Neuronal stem cell (in vitro differentiated cells): Measurements from ENCODE around the gene HOXC4.

ENCODE experiments used
- DNase-seq: peaks from one replicate; pipeline ENCODE4 v3.0.0-alpha.2; 2013; ENCODE audit warnings: low spot score
- H2AFZ ChIP-seq: one replicate; pipeline ENCODE4 v1.6.1; 2013; ENCODE audit warnings: mild to moderate bottlenecking, low read length, inconsistent platforms
- H2AK5ac ChIP-seq: 2 replicates; pipeline ENCODE4 v1.6.1; 2013; ENCODE audit warnings: low read depth, mild to moderate bottlenecking, inconsistent platforms, low read length, moderate library complexity, mixed read lengths
- H2BK120ac ChIP-seq: 2 replicates; pipeline ENCODE4 v1.6.1; 2013; ENCODE audit warnings: low read depth, mild to moderate bottlenecking, inconsistent platforms, low read length, moderate library complexity, mixed read lengths
- H2BK12ac ChIP-seq: one replicate; pipeline ENCODE4 v1.6.1; 2013; ENCODE audit warnings: low read length, inconsistent platforms
- H2BK15ac ChIP-seq: 2 replicates; pipeline ENCODE4 v1.6.1; 2013; ENCODE audit warnings: mild to moderate bottlenecking, low read length, inconsistent platforms, mixed read lengths
- H2BK5ac ChIP-seq: one replicate; pipeline ENCODE4 v1.6.1; 2013; ENCODE audit warnings: inconsistent platforms, mild to moderate bottlenecking, low read length, moderate library complexity
- H3K14ac ChIP-seq: one replicate; pipeline ENCODE4 v1.6.1; 2013; ENCODE audit warnings: low read length, inconsistent platforms
- H3K18ac ChIP-seq: 2 replicates; pipeline ENCODE4 v1.6.1; 2013; ENCODE audit warnings: low read length, inconsistent platforms
- H3K23ac ChIP-seq: 2 replicates; pipeline ENCODE4 v1.6.1; 2013; ENCODE audit warnings: low read depth, mild to moderate bottlenecking, mixed read lengths, low read length, inconsistent platforms; ENCODE audit not compliant: poor library complexity
- H3K27ac ChIP-seq: replicated peaks from 3 replicates; pipeline ENCODE4 v1.5.1; 2013; ENCODE audit warnings: low read length, inconsistent platforms
- H3K27me3 ChIP-seq, 3 experiments: 2 replicates each; pipeline ENCODE4 v1.6.1; 2013; ENCODE audit warnings: low read length in 3 of 3, mild to moderate bottlenecking in 2 of 3, inconsistent platforms in 1 of 3, low read depth in 1 of 3, mixed read lengths in 1 of 3, moderate library complexity in 1 of 3; ENCODE audit not compliant: control insufficient read depth in 3 of 3, insufficient read depth in 3 of 3
- H3K36me3 ChIP-seq, 2 donors: replicated peaks in 1 of 2; 2 replicates each; pipeline ENCODE4 v1.6.1; 2013; ENCODE audit warnings: low read length in 2 of 2; ENCODE audit not compliant: control insufficient read depth in 2 of 2, insufficient read depth in 2 of 2
- H3K4ac ChIP-seq: 2 replicates; pipeline ENCODE4 v1.6.1; 2013; ENCODE audit warnings: inconsistent platforms, mild to moderate bottlenecking, low read length, moderate library complexity
- H3K4me1 ChIP-seq, 2 donors: 1 replicate in 1 of 2; 2 replicates in 1 of 2; pipeline ENCODE4 v1.6.1; 2013; ENCODE audit warnings: low read length in 2 of 2, low read depth in 1 of 2; ENCODE audit not compliant: control insufficient read depth in 2 of 2, insufficient read depth in 1 of 2
- H3K4me2 ChIP-seq: one replicate; pipeline ENCODE4 v1.6.1; 2013; ENCODE audit warnings: mild to moderate bottlenecking, low read length, inconsistent platforms; ENCODE audit not compliant: insufficient read depth, poor library complexity, severe bottlenecking
- H3K4me3 ChIP-seq, 2 donors: 2 replicates each; pipeline ENCODE4 v1.5.1; 2013; ENCODE audit warnings: low read length in 2 of 2, mild to moderate bottlenecking in 2 of 2, inconsistent platforms in 1 of 2, moderate library complexity in 1 of 2
- H3K79me1 ChIP-seq: one replicate; pipeline ENCODE4 v1.6.1; 2013; ENCODE audit warnings: low read depth, mild to moderate bottlenecking, inconsistent platforms, low read length, moderate library complexity
- H3K9ac ChIP-seq: one replicate; pipeline ENCODE4 v1.6.1; 2013; ENCODE audit warnings: mild to moderate bottlenecking, low read depth, low read length, inconsistent platforms; ENCODE audit not compliant: poor library complexity
- H3K9me3 ChIP-seq, 2 donors: replicated peaks in 1 of 2; 2 replicates each; pipeline versions ENCODE3 to v1.6.1; 2013; ENCODE audit warnings: low read length in 2 of 2, mild to moderate bottlenecking in 2 of 2, inconsistent platforms in 1 of 2, low read depth in 1 of 2, mixed read lengths in 1 of 2, moderate library complexity in 1 of 2; ENCODE audit not compliant: control insufficient read depth in 2 of 2, insufficient read depth in 1 of 2
- H4K8ac ChIP-seq: one replicate; pipeline ENCODE4 v1.6.1; 2013; ENCODE audit warnings: low read depth, mild to moderate bottlenecking, inconsistent platforms, low read length, moderate library complexity
- H4K91ac ChIP-seq: one replicate; pipeline ENCODE4 v1.6.1; 2013; ENCODE audit warnings: low read length, low read depth, mild to moderate bottlenecking, inconsistent platforms; ENCODE audit not compliant: poor library complexity
- WGBS, 2 donors: extraction: QIAGEN DNeasy Blood & Tissue Kit; methylation state at CpG; one replicate each; pipeline ENCODE4 v1.1.7; 2013; ENCODE audit warnings: missing lambda C conversion rate in 2 of 2, mixed read lengths in 1 of 2; ENCODE audit not compliant: insufficient read length in 2 of 2, insufficient replicate concordance in 1 of 2; ENCODE audit errors: extremely low coverage in 2 of 2; 5-methylcytosine and 5-hydroxymethylcytosine counted together

Gene HOXC4

GRCh38 chr12:54058128-54058768 is 4.6 kb downstream of the HOXC4 start:
- Histone ChIP-seq H2BK120ac (no peak overlapping the region), H3K79me1 (no peaks in the 10 kb centered on the region), H3K27ac (no peak overlapping the region), H2AFZ (no peak overlapping the region), H3K4me3 (no peak overlapping the region), H2BK5ac (no peak overlapping the region), H4K91ac (no peak overlapping the region), H3K9ac (no peak overlapping the region), H3K27me3 (peaks cover 41 to 99% (median 95%) of the 10 kb centered on the region in 3 experiments), H3K14ac (no peak overlapping the region), H2BK12ac (no peak overlapping the region), H3K4me1 (no peaks in the 10 kb centered on the region), H2BK15ac (no peak overlapping the region), H4K8ac (no peak overlapping the region), H3K4ac (no peak overlapping the region), H2AK5ac (no peak overlapping the region), H3K9me3 (no peaks in the 10 kb centered on the region), H3K36me3 (no peaks in the 10 kb centered on the region), H3K18ac (no peak overlapping the region), H3K4me2 (no peak overlapping the region), H3K23ac (no peak overlapping the region)
- no CpG with 5 or more reads among the region's 14 CpGs for WGBS, 2 donors
- DNase-seq: no peak

GRCh38 chr12:54059668-54060067 is 6.0 kb downstream of the HOXC4 start:
- Histone ChIP-seq H3K27me3 (peaks cover 31 to 96% (median 87%) of the 10 kb centered on the region in 3 experiments), H4K91ac (no peak overlapping the region), H2BK5ac (no peak overlapping the region), H3K23ac (no peak overlapping the region), H3K9me3 (no peaks in the 10 kb centered on the region), H3K27ac (no peak overlapping the region), H3K79me1 (no peaks in the 10 kb centered on the region), H2AFZ (no peak overlapping the region), H4K8ac (no peak overlapping the region), H3K9ac (no peak overlapping the region), H3K4ac (no peak overlapping the region), H3K4me1 (no peaks in the 10 kb centered on the region), H3K4me3 (no peak overlapping the region), H2AK5ac (no peak overlapping the region), H3K18ac (no peak overlapping the region), H3K14ac (no peak overlapping the region), H2BK120ac (no peak overlapping the region), H2BK15ac (no peak overlapping the region), H3K36me3 (no peaks in the 10 kb centered on the region), H3K4me2 (no peak overlapping the region), H2BK12ac (no peak overlapping the region)
- no CpG with 5 or more reads among the region's 7 CpGs for WGBS, 2 donors
- no peak for DNase-seq

GRCh38 chr12:54060174-54060974 is 6.7 kb downstream of the HOXC4 start:
- H3K23ac ChIP-seq: peak overlapping the region; percentile 48
- H3K4me3 ChIP-seq: no peak overlapping the region
- peaks cover 28 to 95% (median 83%) of the 10 kb centered on the region in 3 experiments for H3K27me3 ChIP-seq
- H3K4me1 ChIP-seq: no peaks in the 10 kb centered on the region
- H2AK5ac ChIP-seq: no peak overlapping the region
- no peaks in the 10 kb centered on the region for H3K9me3 ChIP-seq
- H3K14ac ChIP-seq: no peak overlapping the region
- H3K36me3 ChIP-seq: no peaks in the 10 kb centered on the region
- no peak overlapping the region for H2AFZ ChIP-seq
- H3K79me1 ChIP-seq: no peaks in the 10 kb centered on the region
- no peak overlapping the region for H3K4me2 ChIP-seq
- no peak for DNase-seq
- no peak overlapping the region for H3K27ac ChIP-seq
- H2BK120ac ChIP-seq: no peak overlapping the region
- WGBS, 2 donors: no CpG with 5 or more reads among the region's 38 CpGs
- H3K4ac ChIP-seq: no peak overlapping the region
- no peak overlapping the region for H4K8ac ChIP-seq
- no peak overlapping the region for H2BK12ac ChIP-seq
- H3K9ac ChIP-seq: no peak overlapping the region
- H4K91ac ChIP-seq: no peak overlapping the region
- no peak overlapping the region for H3K18ac ChIP-seq
- no peak overlapping the region for H2BK15ac ChIP-seq
- H2BK5ac ChIP-seq: no peak overlapping the region

GRCh38 chr12:54060975-54061778 is 7.5 kb downstream of the HOXC4 start:
- Histone ChIP-seq H3K4me1 (no peaks in the 10 kb centered on the region), H2BK12ac (no peak overlapping the region), H3K27me3 (peaks cover 28 to 95% (median 82%) of the 10 kb centered on the region in 3 experiments), H3K14ac (no peak overlapping the region), H3K79me1 (no peaks in the 10 kb centered on the region), H3K4ac (no peak overlapping the region), H2BK15ac (no peak overlapping the region), H4K91ac (no peak overlapping the region), H3K4me3 (no peak overlapping the region), H4K8ac (no peak overlapping the region), H2BK120ac (no peak overlapping the region), H3K23ac (no peak overlapping the region), H3K9ac (no peak overlapping the region), H2BK5ac (no peak overlapping the region), H3K36me3 (no peaks in the 10 kb centered on the region), H2AFZ (no peak overlapping the region), H3K9me3 (no peaks in the 10 kb centered on the region), H3K4me2 (no peak overlapping the region), H3K18ac (no peak overlapping the region), H3K27ac (no peak overlapping the region), H2AK5ac (no peak overlapping the region)
- WGBS, 2 donors: no CpG with 5 or more reads among the region's 7 CpGs
- DNase-seq: no peak
